B cell (primary cell): ENCODE measurements around the gene CBLN3.

Experiments
- EZH2 ChIP-seq: IDR thresholded peaks from 2 replicates; pipeline ENCODE4 v1.6.1; 2012; ENCODE audit warnings: borderline replicate concordance, low read depth, mild to moderate bottlenecking, moderate library complexity, low read length; ENCODE audit not compliant: insufficient read depth, poor library complexity, severe bottlenecking
- TF ChIP-seq, protein P1 (sequence below): fragments of 200-600 bp; IDR thresholded peaks from one replicate; pipeline ENCODE4 v1.8.0; 2022; ENCODE audit warnings: antibody characterized with exemption, mild to moderate bottlenecking

DNA sequence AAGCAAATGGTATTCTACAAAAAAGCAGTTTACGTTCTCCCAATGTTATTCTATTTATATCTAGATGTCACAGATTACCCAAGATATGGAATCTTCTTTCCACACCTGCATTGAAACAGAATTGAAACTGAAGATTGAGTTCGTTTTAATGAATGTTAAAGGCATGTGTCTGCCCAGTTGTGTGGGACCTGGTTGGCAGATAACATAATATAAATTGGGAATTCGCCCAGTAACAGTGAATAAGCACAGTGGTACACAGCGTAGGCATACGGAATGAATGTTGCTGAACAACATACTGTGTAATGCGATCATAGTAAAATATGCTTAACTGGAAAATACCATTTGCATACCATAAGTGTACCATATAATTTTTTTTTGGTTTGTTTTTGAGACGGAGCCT is 4.6 kb upstream of the CBLN3 start:
- TF ChIP-seq, protein P1, sequence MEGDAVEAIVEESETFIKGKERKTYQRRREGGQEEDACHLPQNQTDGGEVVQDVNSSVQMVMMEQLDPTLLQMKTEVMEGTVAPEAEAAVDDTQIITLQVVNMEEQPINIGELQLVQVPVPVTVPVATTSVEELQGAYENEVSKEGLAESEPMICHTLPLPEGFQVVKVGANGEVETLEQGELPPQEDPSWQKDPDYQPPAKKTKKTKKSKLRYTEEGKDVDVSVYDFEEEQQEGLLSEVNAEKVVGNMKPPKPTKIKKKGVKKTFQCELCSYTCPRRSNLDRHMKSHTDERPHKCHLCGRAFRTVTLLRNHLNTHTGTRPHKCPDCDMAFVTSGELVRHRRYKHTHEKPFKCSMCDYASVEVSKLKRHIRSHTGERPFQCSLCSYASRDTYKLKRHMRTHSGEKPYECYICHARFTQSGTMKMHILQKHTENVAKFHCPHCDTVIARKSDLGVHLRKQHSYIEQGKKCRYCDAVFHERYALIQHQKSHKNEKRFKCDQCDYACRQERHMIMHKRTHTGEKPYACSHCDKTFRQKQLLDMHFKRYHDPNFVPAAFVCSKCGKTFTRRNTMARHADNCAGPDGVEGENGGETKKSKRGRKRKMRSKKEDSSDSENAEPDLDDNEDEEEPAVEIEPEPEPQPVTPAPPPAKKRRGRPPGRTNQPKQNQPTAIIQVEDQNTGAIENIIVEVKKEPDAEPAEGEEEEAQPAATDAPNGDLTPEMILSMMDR: no peak
- TF ChIP-seq EZH2: no peak
